T-helper 2 cell treated with Interferon-gamma antibody and Interleukin-4, amounts not matched to agents 100 ng/mL and 5 ng/mL, for 36 hours (primary cell): ENCODE data around the gene CFAP20DC. TPM values are rescaled to one million over a fixed set of nuclear protein-coding genes. Genes with fewer than 3 reads are reported as not detected.
"Not testable (repeated sequence)": the region's sequence is repeated elsewhere in the genome, so short reads cannot be mapped to it uniquely, and the experiment has no call there.

ENCODE experiments used
- intact Hi-C: fragments of 100-400 bp; cut with micrococcal nuclease; formaldehyde crosslinking; loops from one replicate; pipeline ENCODE4 v1.15.1; 2023
- total RNA-seq: library from RNA; stranded (reverse); gene quantifications from 2 replicates; pipeline ENCODE4 v1.2.3, GENCODE V29; 2022

The CFAP20DC gene
- total RNA-seq, 1 donor from 2014 or later, result 1.3 TPM

GRCh38 chr3:58806551-58807244 lies 243.1 kb downstream of the CFAP20DC start:
- intact Hi-C loops, result not testable (repeated sequence)

DNA sequence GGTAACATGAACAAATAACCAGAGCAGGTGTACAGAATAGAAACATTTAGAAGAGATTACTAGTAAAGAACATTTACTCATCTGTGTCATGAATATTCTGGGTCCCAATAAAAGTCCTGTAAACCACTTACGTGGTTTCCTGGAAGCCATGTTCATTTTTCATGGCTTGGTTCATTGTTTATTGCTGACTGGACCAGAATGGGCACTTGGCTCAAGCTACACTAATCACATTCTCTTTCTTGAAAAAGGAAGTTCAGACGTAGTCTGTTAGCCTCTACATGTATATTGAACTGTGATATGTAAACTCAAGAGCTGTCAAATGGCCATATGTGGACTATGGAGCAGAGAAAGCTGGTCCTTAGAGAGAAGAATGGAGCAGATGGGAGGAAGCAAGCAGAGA lies 244.9 kb downstream of the CFAP20DC start:
- intact Hi-C loops, result no loop called here

- intact Hi-C loops, result no loop called here
These were observed 248.3 kb downstream of the CFAP20DC start for GRCh38 chr3:58801541-58801940.

- intact Hi-C loops, result no loop called here
These were observed 248.9 kb downstream of the CFAP20DC start for GRCh38 chr3:58800940-58801339.

- intact Hi-C loops, result no loop called here
These were observed 249.8 kb downstream of the CFAP20DC start for GRCh38 chr3:58800032-58800431.

GRCh38 chr3:58799271-58799670 lies 250.6 kb downstream of the CFAP20DC start:
- intact Hi-C loops, result no loop called here

DNA sequence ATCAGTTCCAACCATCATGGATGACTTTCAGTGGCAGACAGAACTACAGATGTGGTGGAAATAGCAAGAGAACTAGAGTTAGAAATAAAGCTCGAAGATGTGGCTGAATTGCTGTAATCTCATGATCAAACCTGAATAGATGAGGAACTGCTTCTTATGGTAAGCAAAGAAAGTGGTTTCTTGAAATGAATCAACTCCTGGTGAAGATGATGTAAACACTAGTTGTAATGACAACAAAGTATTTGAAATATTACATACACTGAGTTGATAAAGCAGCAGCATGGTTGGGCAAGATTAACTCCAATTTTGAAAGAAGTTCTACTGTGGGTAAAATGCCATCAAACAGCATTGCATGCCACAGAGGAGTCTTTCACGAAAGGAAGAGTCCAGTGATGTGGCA lies 251.5 kb downstream of the CFAP20DC start:
- intact Hi-C loops, result no loop called here

GRCh38 chr3:58794750-58795149 lies 255.1 kb downstream of the CFAP20DC start:
- intact Hi-C loops, result no loop called here

DNA sequence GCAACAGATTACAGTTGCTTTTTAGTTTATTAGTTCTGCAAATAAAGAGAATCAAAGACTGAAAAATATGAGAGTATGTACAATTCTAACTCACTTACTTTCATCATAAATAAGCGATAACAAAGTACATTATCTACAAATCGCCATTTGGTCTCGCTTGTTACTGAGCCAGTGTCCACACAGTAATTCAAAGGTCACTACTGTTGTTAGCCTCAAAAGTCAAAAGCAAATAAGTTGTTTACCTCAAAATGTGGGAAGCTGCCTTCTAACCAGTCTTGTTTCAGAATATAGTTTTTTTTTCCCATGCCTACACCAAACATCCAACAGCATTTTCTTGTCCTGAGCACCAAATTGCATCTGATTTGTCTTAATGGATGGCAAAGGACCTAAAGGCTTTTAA lies 255.9 kb downstream of the CFAP20DC start:
- intact Hi-C loops, result no loop called here

DNA sequence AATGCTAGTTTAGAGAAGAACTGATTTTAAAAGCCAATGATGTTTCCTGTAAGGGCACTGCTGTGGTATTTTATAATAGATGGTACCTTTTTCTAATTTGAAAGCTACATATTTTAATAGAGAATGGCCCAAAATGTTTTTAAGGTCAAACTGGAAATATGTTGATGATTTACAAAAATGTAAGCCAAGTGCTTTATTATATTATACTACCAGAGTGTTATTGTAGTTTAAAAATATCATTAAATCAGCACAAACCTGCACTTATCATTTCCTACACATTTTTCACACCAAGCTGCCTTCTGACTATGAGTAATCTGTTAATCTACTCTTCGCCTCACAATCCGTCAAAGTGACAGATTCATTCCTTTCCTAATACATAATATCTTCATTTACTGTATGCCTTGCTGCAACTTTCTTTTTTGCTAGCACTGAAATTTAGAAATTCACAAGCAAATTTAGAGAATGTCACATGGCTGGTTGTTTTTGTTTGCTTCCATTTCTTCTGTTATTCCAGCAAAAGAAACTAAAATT lies 256.8 kb downstream of the CFAP20DC start:
- intact Hi-C loops, result no loop called here

- intact Hi-C loops, result no loop called here
These were observed 260.4 kb downstream of the CFAP20DC start for GRCh38 chr3:58789385-58789784.

DNA sequence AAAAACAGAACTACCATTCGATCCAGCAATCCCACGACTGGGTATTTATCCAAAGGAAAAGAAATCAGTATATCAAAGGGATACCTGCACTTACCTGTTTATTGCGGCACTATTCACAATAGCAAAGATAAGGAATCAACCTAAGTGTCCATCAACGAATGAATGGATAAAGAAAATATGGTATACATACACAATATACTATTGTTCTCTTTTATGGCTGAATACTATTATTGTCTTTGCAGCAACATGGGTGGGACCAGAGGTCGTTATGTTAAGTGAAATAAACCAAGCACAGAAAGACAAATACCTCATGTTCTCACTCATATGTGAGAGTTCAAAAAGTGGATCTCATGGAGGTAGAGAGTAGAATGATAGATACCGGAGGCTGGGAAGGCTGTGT lies 264.9 kb downstream of the CFAP20DC start:
- intact Hi-C loops, result no loop called here

DNA sequence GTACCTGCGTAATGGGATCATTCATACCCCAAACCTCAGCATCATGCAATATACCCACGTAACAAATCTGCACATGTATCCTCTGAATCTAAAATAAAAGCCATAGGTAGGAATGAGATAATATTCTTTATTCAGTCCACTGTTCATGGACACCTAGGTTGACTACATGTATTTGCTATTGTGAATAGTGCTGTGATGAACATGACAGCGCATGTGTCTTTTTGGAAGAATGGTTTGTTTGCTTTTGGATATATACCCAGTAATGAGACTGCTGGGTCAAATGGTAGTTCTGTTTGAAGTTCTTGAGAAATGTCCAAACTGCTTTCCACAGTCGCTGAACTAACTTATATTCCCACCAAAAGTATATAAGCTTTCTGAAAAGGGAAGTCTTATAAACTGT lies 265.4 kb downstream of the CFAP20DC start:
- intact Hi-C loops, result no loop called here

GRCh38 chr3:58783845-58784244 lies 266.0 kb downstream of the CFAP20DC start:
- intact Hi-C loops, result no loop called here

GRCh38 chr3:58779934-58780333 lies 269.9 kb downstream of the CFAP20DC start:
- intact Hi-C loops, result no loop called here

DNA sequence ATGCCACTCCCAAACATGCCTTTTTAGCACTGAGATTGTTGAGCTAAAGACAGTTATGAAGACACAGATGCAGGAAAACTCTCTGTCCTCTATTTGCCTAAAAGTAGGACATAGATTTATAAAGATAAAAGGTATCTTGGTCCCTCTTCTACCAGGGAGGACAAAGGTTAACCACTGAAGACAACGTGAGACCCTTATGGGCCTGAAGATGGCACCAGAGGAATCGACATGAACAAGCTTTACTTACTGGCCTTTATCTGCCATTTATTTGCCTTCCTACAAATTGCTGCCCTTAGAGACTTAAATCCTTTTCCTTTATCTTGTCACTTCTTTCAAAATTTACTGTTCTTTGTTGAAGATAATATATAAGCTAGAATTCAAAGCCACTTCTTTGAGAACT lies 273.6 kb downstream of the CFAP20DC start:
- intact Hi-C loops, result no loop called here

GRCh38 chr3:58772462-58772861 lies 277.4 kb downstream of the CFAP20DC start:
- intact Hi-C loops, result no loop called here

- intact Hi-C loops, result no loop called here
These were observed 280.8 kb downstream of the CFAP20DC start for GRCh38 chr3:58769065-58769464.

GRCh38 chr3:58766587-58767282 lies 283.1 kb downstream of the CFAP20DC start:
- intact Hi-C loops, result no loop called here

GRCh38 chr3:58755150-58755549 lies 294.7 kb downstream of the CFAP20DC start:
- intact Hi-C loops, result no loop called here

GRCh38 chr3:58754074-58754473 lies 295.8 kb downstream of the CFAP20DC start:
- intact Hi-C loops, result no loop called here

DNA sequence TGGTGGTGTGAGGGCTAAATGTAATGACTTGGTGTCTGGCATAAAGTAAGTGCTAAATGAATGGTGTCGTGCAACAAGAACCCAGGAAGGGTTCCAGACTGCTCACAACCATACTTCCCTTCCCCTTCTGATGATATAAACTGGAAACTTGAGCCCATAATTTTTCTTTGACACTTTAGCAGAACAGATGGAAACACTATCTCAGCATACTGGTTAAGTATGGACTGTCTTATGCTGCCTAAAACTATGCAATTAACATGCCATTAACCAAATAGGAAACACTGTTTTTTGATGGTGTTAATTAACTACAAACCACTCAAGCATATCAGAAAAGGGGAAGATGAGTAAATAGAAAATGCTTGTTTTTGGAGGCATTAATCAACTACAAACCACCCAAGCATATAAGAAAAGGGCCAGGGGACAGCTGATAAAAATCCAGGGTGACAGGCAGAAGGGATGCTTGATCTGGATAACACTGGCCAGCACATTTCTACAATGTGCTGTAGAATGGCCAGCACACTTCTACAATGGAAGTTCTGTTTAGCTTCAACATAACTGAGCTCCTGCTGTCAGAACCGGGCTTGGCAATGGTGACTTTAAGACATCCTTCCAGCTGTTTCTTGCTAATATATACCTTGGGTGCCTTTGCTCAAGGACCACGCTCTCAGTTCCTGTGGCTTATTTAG lies 297.8 kb downstream of the CFAP20DC start:
- intact Hi-C loops, result no loop called here
